ACC112 (cell line): ENCODE data around the gene FAM20B.

Experiments
- H2AFZ ChIP-seq: fragments of 200-600 bp; sonication (generic); one replicate; pipeline ENCODE4 v1.6.0; 2017; ENCODE audit warnings: antibody characterized with exemption, low read length; ENCODE audit not compliant: unreplicated experiment
- H3K27ac ChIP-seq: fragments of 200-600 bp; sonication (generic); 2 replicates; pipeline ENCODE4 v1.5.1; 2014; ENCODE audit warnings: low read depth, mild to moderate bottlenecking, antibody characterized with exemption, low read length, moderate library complexity
- H3K27me3 ChIP-seq: fragments of 200-600 bp; sonication (generic); 2 replicates; pipeline ENCODE4 v1.6.1; 2014; ENCODE audit warnings: mild to moderate bottlenecking, antibody characterized with exemption, low read length, moderate library complexity, mixed read lengths; ENCODE audit not compliant: insufficient read depth
- H3K36me3 ChIP-seq: fragments of 200-600 bp; sonication (generic); 2 replicates; pipeline ENCODE4 v1.6.1; 2016; ENCODE audit warnings: mild to moderate bottlenecking, antibody characterized with exemption, low read length, moderate library complexity, mixed read lengths; ENCODE audit not compliant: insufficient read depth
- H3K4me1 ChIP-seq: fragments of 200-600 bp; sonication (generic); one replicate; pipeline ENCODE4 v1.6.1; 2016; ENCODE audit warnings: low read length, mixed read lengths; ENCODE audit not compliant: insufficient read depth, unreplicated experiment, control insufficient read depth
- H3K4me3 ChIP-seq: fragments of 200-600 bp; sonication (generic); 2 replicates; pipeline ENCODE4 v1.5.1; 2014; ENCODE audit warnings: mild to moderate bottlenecking, low read depth, low read length
- H3K79me2 ChIP-seq: fragments of 200-600 bp; sonication (generic); one replicate; pipeline ENCODE4 v1.6.0; 2016; ENCODE audit warnings: low read length; ENCODE audit not compliant: control insufficient read depth, unreplicated experiment, insufficient read depth

FAM20B gene

GRCh38 chr1:179080866-179081686, 55.4 kb downstream of the FAM20B start:
- Histone ChIP-seq H3K27ac (peak overlapping the region; percentile 55), H2AFZ (peak overlapping the region; percentile 86), H3K27me3 (no peaks in the 10 kb centered on the region), H3K79me2 (peaks cover 24% of the 10 kb centered on the region), H3K4me1 (peaks cover 27% of the 10 kb centered on the region), H3K36me3 (no peaks in the 10 kb centered on the region), H3K4me3 (peak overlapping the region; percentile 88)

- H3K4me1 ChIP-seq: peaks cover 23% of the 10 kb centered on the region
- H2AFZ ChIP-seq: peak within 1 kb of the TSS; percentile 86
- H3K27me3 ChIP-seq: no peaks in the 10 kb centered on the region
- H3K4me3 ChIP-seq: peak within 1 kb of the TSS; percentile 88
- no peaks in the 10 kb centered on the region for H3K36me3 ChIP-seq
- peak within 1 kb of the TSS; percentile 55 for H3K27ac ChIP-seq
- peaks cover 24% of the 10 kb centered on the region for H3K79me2 ChIP-seq
These were observed 56.1 kb downstream of the FAM20B start, which contains the start of gene TOR3A for GRCh38 chr1:179081687-179082332. TOR3A (plus strand) TSS chr1:179082070; CDS start chr1:179082129, 59 bp downstream.

- peaks cover 17% of the 10 kb centered on the region for H3K4me1 ChIP-seq
- H3K79me2 ChIP-seq: peaks cover 24% of the 10 kb centered on the region
- H3K27ac ChIP-seq: peak overlapping the region; percentile 55; the same call in 1 of the 2 replicates
- H3K36me3 ChIP-seq: no peaks in the 10 kb centered on the region
- peak overlapping the region; percentile 88 for H3K4me3 ChIP-seq
- H3K27me3 ChIP-seq: no peaks in the 10 kb centered on the region
- H2AFZ ChIP-seq: peak overlapping the region; percentile 86
These were observed 56.8 kb downstream of the FAM20B start for GRCh38 chr1:179082333-179082998.

GRCh38 chr1:179082999-179083335, 57.3 kb downstream of the FAM20B start:
- Histone ChIP-seq H2AFZ (peak overlapping the region; percentile 86), H3K79me2 (peaks cover 24% of the 10 kb centered on the region)

GRCh38 chr1:179083533-179083932, 57.8 kb downstream of the FAM20B start:
- Histone ChIP-seq H3K27me3 (no peaks in the 10 kb centered on the region), H3K79me2 (peaks cover 24% of the 10 kb centered on the region), H3K27ac (no peak overlapping the region), H3K4me3 (peak overlapping the region; percentile 88; the same call in 1 of the 2 replicates), H2AFZ (no peak overlapping the region), H3K4me1 (peaks cover 10% of the 10 kb centered on the region), H3K36me3 (no peaks in the 10 kb centered on the region)

More at GRCh38 chr1:179082999-179083335, 57.3 kb downstream of the FAM20B start:
- Histone ChIP-seq H3K36me3 (no peaks in the 10 kb centered on the region), H3K27me3 (no peaks in the 10 kb centered on the region), H3K27ac (peak overlapping the region; percentile 55; the same call in 1 of the 2 replicates), H3K4me3 (peak overlapping the region; percentile 88), H3K4me1 (peaks cover 12% of the 10 kb centered on the region)

- peaks cover 21% of the 10 kb centered on the region for H3K79me2 ChIP-seq
- H3K4me3 ChIP-seq: no peak overlapping the region
- peaks cover 20% of the 10 kb centered on the region for H3K4me1 ChIP-seq
- H3K27ac ChIP-seq: no peak overlapping the region
- H2AFZ ChIP-seq: no peak overlapping the region
- no peaks in the 10 kb centered on the region for H3K27me3 ChIP-seq
- H3K36me3 ChIP-seq: no peaks in the 10 kb centered on the region
These were observed 62.0 kb downstream of the FAM20B start for GRCh38 chr1:179087665-179088064.

GRCh38 chr1:179089827-179090482, 64.3 kb downstream of the FAM20B start:
- H3K27me3 ChIP-seq: no peaks in the 10 kb centered on the region
- no peaks in the 10 kb centered on the region for H3K79me2 ChIP-seq
- peaks cover 20% of the 10 kb centered on the region for H3K4me1 ChIP-seq
- no peak overlapping the region for H2AFZ ChIP-seq
- no peak overlapping the region for H3K27ac ChIP-seq
- no peak overlapping the region for H3K4me3 ChIP-seq
- H3K36me3 ChIP-seq: peaks cover 5% of the 10 kb centered on the region; the same call in 1 of the 2 replicates

GRCh38 chr1:179090522-179090921, 64.8 kb downstream of the FAM20B start:
- Histone ChIP-seq H3K27ac (no peak overlapping the region), H3K79me2 (no peaks in the 10 kb centered on the region)

GRCh38 chr1:179090923-179091322, 65.2 kb downstream of the FAM20B start:
- peak overlapping the region; percentile 64; the same call in 1 of the 2 replicates for H3K27ac ChIP-seq
- H3K36me3 ChIP-seq: peaks cover 5% of the 10 kb centered on the region; the same call in 1 of the 2 replicates
- no peak overlapping the region for H2AFZ ChIP-seq
- H3K4me3 ChIP-seq: no peak overlapping the region
- no peaks in the 10 kb centered on the region for H3K79me2 ChIP-seq
- H3K4me1 ChIP-seq: peaks cover 20% of the 10 kb centered on the region
- no peaks in the 10 kb centered on the region for H3K27me3 ChIP-seq

More at GRCh38 chr1:179090522-179090921, 64.8 kb downstream of the FAM20B start:
- Histone ChIP-seq H3K4me3 (no peak overlapping the region), H3K36me3 (peaks cover 5% of the 10 kb centered on the region; the same call in 1 of the 2 replicates), H3K4me1 (peaks cover 20% of the 10 kb centered on the region), H2AFZ (no peak overlapping the region), H3K27me3 (no peaks in the 10 kb centered on the region)

- peaks cover 5% of the 10 kb centered on the region; the same call in 1 of the 2 replicates for H3K36me3 ChIP-seq
These were observed 66.0 kb downstream of the FAM20B start for GRCh38 chr1:179091691-179092165.

More at GRCh38 chr1:179091691-179092165, 66.0 kb downstream of the FAM20B start:
- no peaks in the 10 kb centered on the region for H3K79me2 ChIP-seq
- peaks cover 20% of the 10 kb centered on the region for H3K4me1 ChIP-seq
- H3K27ac ChIP-seq: peak overlapping the region; percentile 64
- H2AFZ ChIP-seq: no peak overlapping the region
- no peaks in the 10 kb centered on the region for H3K27me3 ChIP-seq
- H3K4me3 ChIP-seq: no peak overlapping the region
